ENCODE measurements around the gene FHOD1.

DNA sequence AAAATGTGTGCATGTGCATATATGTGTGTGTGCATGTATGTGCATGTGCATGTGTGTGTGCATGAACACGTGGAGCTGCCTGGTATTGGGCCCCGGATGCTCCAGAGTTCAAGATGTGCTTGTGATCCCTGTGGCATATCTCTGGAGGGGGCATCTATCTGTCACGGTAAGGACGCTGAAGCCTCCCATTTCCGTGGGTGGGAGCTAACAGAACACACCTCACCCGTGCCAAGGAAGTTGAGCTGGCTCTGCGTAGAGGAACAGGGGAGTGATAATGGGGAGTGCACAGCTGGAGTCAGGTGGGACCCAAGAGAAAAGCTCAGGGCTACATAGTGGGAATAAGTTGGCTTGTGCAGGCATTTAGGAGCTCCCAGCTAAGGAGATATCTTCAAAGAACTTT, 35.6 kb downstream of the FHOD1 start:
- TF ChIP-seq EZH2 (IDR thresholded peaks at IDR 0.05; ENCODE audit: borderline replicate concordance, low read depth, low read length, poor library complexity, severe bottlenecking) (no peak), CTCF (conservative IDR thresholded peaks at IDR 0.05; ENCODE audit: low read depth, low read length) (no peak)
